RWPE1 (cell line): Measurements from ENCODE around the gene CSRP3.
A peak's percentile ranks its signal among the peaks of the same experiment; 100 is the strongest.

ENCODE experiments used
- CTCF ChIA-PET: fragments of 350-600 bp; sonication (Branson Sonifier 250); formaldehyde crosslinking; extraction: SDS; loops from one replicate; lab custom pipeline; 2021; lab: Yijun Ruan, JAX
- POLR2A ChIA-PET: fragments of 400-600 bp; formaldehyde crosslinking; extraction: SDS; loops from one replicate; lab custom pipeline; 2020; ENCODE audit warnings: antibody characterized with exemption; ENCODE audit not compliant: low non-redundant PET; lab: Yijun Ruan, JAX
- DNase-seq: peaks from one replicate; pipeline ENCODE4 v3.0.0; 2012; ENCODE audit warnings: low spot score
- H3K27ac ChIP-seq: fragments of 450-650 bp; 2 replicates; pipeline ENCODE4 v1.5.1; 2017
- TF ChIP-seq, protein P1 (sequence below): fragments of 450-650 bp; conservative IDR thresholded peaks from 2 replicates; pipeline ENCODE4 v1.5.1; 2017; ENCODE audit warnings: low read depth, mild to moderate bottlenecking

Gene CSRP3

DNA sequence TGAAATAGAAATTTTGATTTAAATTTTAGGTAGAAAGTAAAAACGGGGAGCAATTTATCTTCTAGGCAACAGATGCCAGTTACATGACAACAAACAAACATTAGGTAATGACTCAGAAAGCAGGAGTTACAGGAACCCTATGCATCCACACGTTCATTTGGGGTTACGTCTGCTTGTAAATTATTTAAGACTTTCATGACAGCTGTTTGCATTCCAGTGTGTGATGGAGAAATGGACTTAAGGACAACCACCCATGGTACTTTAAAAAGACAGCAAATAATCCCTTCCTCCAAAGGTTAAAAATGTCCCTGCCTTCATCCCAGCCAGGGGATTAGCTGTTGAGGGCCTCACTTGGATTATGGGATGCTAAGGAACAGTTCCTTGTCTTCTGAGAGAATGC, 27.2 kb upstream of the CSRP3 start:
- ChIA-PET CTCF (interaction anchor here (0.7 kb wide), 1 partner anchor 158 kb away, joined by 3 read pairs; no protein-coding TSS in a partner anchor), POLR2A (no interaction called here)
- no peak for DNase-seq
- H3K27ac ChIP-seq, result peak overlapping the region; percentile 48; the same call in 1 of the 2 replicates
- TF ChIP-seq, protein P1, sequence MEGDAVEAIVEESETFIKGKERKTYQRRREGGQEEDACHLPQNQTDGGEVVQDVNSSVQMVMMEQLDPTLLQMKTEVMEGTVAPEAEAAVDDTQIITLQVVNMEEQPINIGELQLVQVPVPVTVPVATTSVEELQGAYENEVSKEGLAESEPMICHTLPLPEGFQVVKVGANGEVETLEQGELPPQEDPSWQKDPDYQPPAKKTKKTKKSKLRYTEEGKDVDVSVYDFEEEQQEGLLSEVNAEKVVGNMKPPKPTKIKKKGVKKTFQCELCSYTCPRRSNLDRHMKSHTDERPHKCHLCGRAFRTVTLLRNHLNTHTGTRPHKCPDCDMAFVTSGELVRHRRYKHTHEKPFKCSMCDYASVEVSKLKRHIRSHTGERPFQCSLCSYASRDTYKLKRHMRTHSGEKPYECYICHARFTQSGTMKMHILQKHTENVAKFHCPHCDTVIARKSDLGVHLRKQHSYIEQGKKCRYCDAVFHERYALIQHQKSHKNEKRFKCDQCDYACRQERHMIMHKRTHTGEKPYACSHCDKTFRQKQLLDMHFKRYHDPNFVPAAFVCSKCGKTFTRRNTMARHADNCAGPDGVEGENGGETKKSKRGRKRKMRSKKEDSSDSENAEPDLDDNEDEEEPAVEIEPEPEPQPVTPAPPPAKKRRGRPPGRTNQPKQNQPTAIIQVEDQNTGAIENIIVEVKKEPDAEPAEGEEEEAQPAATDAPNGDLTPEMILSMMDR, result no peak

DNA sequence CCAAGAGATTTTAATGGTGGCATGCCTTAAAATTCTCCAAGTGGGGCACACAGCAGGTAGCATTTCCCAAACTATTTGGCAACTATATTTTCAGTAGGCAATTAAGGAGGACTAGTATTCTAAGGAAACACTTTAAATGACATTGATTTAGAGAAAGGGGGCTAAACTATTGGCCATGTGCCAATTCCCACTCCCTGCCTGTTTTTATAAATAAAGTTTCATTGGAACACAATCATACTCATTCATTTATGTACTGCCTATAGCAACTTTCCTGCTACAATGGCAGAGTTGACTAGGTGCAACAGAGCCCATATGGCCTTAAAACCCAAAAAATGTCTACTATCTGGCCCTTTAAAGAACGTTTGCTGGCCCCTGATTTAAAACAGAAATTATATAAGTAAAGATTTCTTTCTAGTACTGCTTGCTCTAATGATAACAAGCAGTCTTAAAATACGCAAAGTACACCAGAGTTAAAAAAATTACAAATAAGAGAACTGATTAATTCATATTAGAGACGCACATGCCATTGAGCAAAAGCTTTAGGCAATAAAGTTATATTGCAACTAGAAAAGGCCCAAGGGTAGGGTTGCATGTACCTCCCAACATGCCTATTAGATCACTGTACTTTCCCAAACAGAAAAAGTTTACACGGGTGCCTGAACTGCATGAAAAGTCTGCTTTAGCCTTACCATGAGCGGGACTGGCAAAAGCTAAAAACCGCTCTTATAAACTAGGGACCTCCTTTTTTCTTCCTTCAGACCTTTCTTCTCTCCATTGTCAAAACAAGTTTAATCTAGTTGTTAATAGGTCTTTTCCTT, 24.8 kb upstream of the CSRP3 start:
- DNase-seq, result no peak
- no peak overlapping the region for H3K27ac ChIP-seq
- POLR2A ChIA-PET, result no interaction called here
- CTCF ChIA-PET, result no interaction called here
- TF ChIP-seq, protein P1, result no peak

DNA sequence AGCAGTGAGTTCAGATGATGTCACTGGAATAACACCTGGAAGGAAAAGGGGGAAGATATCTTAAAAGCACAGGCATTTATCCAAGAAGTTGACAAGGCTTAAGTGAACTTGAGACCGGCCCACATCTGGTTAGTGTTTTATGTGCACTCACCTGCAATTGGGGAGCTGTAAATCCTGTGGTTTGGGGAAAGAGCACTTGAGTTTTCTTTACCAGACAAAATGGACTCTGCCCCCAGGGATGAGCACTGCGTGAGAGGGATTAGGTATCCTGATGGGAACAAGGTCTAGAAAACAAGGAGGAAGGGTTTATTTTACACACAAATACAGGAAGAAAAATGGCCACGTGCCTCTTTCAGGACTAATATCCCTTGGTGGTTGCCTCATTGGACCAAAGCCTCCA, 23.8 kb upstream of the CSRP3 start:
- TF ChIP-seq, protein P1, result no peak
- DNase-seq, result no peak

DNA sequence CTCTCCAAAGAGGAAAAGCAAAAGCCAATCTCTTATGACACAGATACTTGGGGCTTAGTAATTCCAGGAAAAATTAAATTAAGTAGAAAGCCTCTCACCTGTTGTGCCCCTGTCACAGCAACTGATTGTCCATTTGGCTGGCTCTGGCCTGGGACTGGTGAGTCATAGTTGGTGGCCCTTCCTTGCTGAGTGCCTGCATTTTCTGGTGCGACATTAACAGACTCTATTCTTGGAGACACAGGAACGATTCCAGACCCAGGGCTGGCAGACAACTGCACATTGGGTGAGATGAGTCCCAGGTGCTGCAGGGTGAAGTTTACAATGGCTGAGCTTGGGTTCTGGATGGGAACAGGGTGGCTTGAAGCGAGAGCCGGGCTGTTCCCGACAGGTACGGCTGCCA, 23.3 kb upstream of the CSRP3 start:
- TF ChIP-seq, protein P1, result no peak
- no peak overlapping the region for H3K27ac ChIP-seq
- DNase-seq, result no peak
- ChIA-PET CTCF (no interaction called here), POLR2A (no interaction called here)

More for the DNA sequence above, 23.8 kb upstream of the CSRP3 start:
- CTCF ChIA-PET, result no interaction called here
- POLR2A ChIA-PET, result no interaction called here
- no peak overlapping the region for H3K27ac ChIP-seq

DNA sequence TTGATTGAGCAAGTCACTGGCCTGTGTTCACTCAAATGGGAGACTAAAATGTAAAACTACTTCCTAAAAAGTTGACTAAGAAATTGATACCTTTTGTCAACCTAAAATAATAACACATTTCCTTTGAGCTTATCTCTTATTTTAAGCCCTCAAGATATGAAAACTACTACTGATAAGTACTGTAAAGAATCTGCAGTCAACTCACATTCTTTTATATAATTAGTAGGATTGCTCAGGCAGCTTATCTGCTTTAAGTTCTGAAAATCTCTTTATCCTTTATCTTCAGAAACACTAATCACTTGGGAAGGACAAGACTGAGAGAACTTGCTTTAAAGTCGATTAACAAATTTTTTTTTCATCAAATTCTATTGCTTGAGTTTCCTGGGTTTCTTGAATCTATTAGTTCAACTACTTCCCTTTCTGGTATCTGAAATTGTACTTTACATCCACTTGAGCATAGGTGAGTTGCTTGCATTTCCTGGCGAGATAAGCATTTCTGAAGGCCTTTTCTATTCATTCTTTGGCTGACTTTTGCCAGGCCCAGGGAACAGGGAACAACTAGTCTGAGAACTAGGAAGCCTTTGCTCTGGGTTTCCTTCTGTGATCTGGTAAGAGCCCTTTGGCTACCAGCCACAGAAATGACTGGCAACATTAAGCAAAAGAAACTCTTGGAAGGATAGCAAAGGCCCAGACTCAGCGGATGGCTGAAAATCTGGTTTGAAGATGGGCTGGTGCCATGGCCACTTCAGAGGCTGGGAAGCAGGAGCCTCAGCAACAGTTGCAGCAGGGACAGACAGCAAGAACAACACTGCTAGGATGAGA, 19.3 kb upstream of the CSRP3 start:
- no peak for DNase-seq
- CTCF ChIA-PET, result no interaction called here
- no peak overlapping the region for H3K27ac ChIP-seq
- TF ChIP-seq, protein P1, result no peak
- POLR2A ChIA-PET, result no interaction called here

DNA sequence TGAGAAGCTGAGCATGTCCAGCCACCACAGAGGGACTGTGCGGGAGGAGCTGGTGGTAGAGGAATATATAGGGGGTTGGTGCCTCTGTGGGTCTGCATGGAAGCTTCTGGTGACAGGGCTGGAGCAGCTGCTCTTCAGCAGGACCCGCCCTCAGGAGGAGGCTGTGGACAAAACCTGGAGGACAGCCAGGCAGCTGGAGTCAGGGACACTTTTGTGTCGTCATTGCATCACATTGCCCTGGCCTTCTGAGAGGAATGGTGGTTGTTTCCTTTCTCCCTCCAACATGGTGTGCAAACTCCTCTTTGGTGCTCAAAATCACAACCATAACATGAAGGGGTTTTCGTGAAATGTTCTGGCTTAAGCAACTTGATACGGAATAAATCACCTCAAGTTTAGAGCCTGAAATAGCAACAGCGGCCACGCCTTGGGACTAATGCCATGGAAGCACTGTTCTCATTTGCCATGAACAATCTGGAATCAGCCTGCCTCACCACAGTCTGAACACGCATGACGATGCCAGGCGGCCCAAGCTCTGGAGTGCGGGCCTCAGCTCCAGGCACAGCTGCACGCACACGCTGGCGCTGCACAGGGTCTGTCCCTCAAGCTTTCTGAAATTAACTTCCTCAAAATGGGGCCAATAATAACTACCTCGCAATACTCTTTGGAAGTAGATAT, 17.1 kb upstream of the CSRP3 start:
- DNase-seq, result no peak
- TF ChIP-seq, protein P1, result no peak
- ChIA-PET CTCF (interaction anchor here (0.7 kb wide), 1 partner anchor 155 kb away, joined by 3 read pairs; no protein-coding TSS in a partner anchor), POLR2A (no interaction called here)
- H3K27ac ChIP-seq, result peak overlapping the region; percentile 65
